ENCODE results near the gene PTPRB. TPM values are rescaled to one million over a fixed set of nuclear protein-coding genes. Genes with fewer than 3 reads are reported as not detected.
"Not testable (repeated sequence)": the region's sequence is repeated elsewhere in the genome, so short reads cannot be mapped to it uniquely, and the experiment has no call there.

PTPRB gene
- total RNA-seq, 1 experiment from 2014 or later, result 1.9 TPM

DNA sequence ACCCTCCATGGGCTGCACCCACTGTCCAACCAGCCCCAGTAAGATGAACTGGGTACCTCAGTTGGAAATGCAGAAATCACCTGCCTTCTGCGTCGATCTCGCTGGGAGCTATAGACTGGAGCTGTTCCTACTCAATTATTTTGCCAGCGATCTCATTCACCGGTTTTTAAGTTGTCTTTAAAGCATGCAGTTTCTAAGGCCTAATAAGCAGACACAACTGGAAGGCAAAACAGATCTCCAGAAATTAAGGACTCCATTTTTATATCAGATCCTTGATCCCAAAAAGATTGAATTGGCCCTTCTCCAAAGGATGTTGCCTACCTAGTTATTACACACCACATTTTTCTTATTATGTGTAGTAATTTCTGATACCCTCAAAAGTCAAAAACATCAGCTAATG is 139.7 kb downstream of the PTPRB start:
- DNase-seq, result no peak
- Histone ChIP-seq H3K36me3 (ENCODE audit: low read depth) (no peaks in the 10 kb centered on the region), H3K9me2 (ENCODE audit: insufficient read depth) (no peaks in the 10 kb centered on the region), H3K4me3 (no peak overlapping the region), H3K79me2 (ENCODE audit: low read depth) (peaks cover 30% of the 10 kb centered on the region; the same call in 1 of the 2 replicates), H3K4me2 (no peak overlapping the region), H3F3A (ENCODE audit: insufficient read depth, low read depth) (no peaks in the 10 kb centered on the region), H3K4me1 (replicated peaks; ENCODE audit: insufficient read depth) (no peaks in the 10 kb centered on the region), H2AFZ (no peak overlapping the region), H3K27ac (no peak overlapping the region), H3K27me3 (ENCODE audit: insufficient read depth, low read depth) (no peaks in the 10 kb centered on the region), H3K9me3 (ENCODE audit: insufficient read depth, low read depth) (no peaks in the 10 kb centered on the region; the same call in 1 of the 2 replicates), H4K20me1 (ENCODE audit: insufficient read depth) (no peaks in the 10 kb centered on the region)
- TF ChIP-seq, protein P1, sequence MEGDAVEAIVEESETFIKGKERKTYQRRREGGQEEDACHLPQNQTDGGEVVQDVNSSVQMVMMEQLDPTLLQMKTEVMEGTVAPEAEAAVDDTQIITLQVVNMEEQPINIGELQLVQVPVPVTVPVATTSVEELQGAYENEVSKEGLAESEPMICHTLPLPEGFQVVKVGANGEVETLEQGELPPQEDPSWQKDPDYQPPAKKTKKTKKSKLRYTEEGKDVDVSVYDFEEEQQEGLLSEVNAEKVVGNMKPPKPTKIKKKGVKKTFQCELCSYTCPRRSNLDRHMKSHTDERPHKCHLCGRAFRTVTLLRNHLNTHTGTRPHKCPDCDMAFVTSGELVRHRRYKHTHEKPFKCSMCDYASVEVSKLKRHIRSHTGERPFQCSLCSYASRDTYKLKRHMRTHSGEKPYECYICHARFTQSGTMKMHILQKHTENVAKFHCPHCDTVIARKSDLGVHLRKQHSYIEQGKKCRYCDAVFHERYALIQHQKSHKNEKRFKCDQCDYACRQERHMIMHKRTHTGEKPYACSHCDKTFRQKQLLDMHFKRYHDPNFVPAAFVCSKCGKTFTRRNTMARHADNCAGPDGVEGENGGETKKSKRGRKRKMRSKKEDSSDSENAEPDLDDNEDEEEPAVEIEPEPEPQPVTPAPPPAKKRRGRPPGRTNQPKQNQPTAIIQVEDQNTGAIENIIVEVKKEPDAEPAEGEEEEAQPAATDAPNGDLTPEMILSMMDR (conservative IDR thresholded peaks at IDR 0.05), result no peak
- TF ChIP-seq EZH2 (IDR thresholded peaks at IDR 0.05; ENCODE audit: low read depth), result no peak
- intact Hi-C loops (cut with micrococcal nuclease; ENCODE audit: unreplicated experiment), result no loop called here
- ChIA-PET CTCF (no interaction called here), POLR2A (ENCODE audit: unreplicated experiment) (no interaction called here)
- no TSS peak for BruUV-seq (replicated peaks)

DNA sequence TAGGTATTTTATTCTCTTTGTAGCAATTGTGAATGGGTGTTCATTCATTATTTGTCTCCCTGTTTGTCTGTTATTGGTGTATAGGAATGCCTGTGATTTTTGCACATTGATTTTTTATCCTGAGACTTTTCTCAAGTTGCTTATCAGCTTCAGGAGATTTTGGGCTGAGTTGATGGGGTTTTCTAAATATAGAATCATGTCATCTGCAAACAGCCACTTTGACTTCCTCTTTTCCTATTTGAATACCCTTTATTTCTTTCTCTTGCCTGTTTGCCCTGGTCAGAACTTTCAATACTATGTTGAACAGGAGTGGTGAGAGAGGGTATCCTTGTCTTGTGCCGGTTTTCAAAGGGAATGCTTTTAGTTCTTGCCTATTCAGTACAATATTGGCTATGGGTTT is 144.3 kb downstream of the PTPRB start:
- BruUV-seq (replicated peaks); H3F3A ChIP-seq (ENCODE audit: insufficient read depth, low read depth); H3K4me1 ChIP-seq (replicated peaks; ENCODE audit: insufficient read depth); CTCF ChIA-PET; H3K27me3 ChIP-seq (ENCODE audit: insufficient read depth, low read depth); intact Hi-C loops (cut with micrococcal nuclease; ENCODE audit: unreplicated experiment); H3K4me3 ChIP-seq; POLR2A ChIA-PET (ENCODE audit: unreplicated experiment); H2AFZ ChIP-seq; H3K9me3 ChIP-seq (ENCODE audit: insufficient read depth, low read depth); H3K36me3 ChIP-seq (ENCODE audit: low read depth); DNase-seq; H4K20me1 ChIP-seq (ENCODE audit: insufficient read depth); H3K4me2 ChIP-seq; H3K9me2 ChIP-seq (ENCODE audit: insufficient read depth); H3K27ac ChIP-seq: not testable (repeated sequence)
- H3K79me2 ChIP-seq (ENCODE audit: low read depth), result peaks cover 23% of the 10 kb centered on the region; the same call in 1 of the 2 replicates

DNA sequence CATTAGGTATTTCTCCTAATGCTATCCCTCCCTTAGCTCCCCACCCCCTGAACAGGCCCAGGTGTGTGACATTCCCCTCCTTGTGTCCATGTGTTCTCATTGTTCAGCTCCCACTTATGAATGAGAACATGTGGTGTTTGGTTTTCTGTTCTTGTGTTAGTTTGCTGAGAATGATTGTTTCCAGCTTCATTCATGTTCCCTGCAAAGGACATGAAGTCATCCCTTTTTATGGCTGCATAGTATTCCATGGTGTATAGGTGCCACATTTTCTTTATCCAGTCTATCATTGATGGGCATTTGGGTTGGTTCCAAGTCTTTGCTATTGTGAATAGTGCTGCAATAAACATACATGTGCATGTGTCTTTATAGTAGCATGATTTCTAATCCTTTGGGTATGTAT is 146.3 kb downstream of the PTPRB start:
- POLR2A ChIA-PET (ENCODE audit: unreplicated experiment); H4K20me1 ChIP-seq (ENCODE audit: insufficient read depth); H3K9me3 ChIP-seq (ENCODE audit: insufficient read depth, low read depth); H2AFZ ChIP-seq; H3K4me3 ChIP-seq; H3K4me1 ChIP-seq (replicated peaks; ENCODE audit: insufficient read depth); DNase-seq; H3F3A ChIP-seq (ENCODE audit: insufficient read depth, low read depth); intact Hi-C loops (cut with micrococcal nuclease; ENCODE audit: unreplicated experiment); H3K9me2 ChIP-seq (ENCODE audit: insufficient read depth); H3K4me2 ChIP-seq; BruUV-seq (replicated peaks); H3K36me3 ChIP-seq (ENCODE audit: low read depth); CTCF ChIA-PET; H3K27me3 ChIP-seq (ENCODE audit: insufficient read depth, low read depth); H3K27ac ChIP-seq: not testable (repeated sequence)
- H3K79me2 ChIP-seq (ENCODE audit: low read depth), result peaks cover 19% of the 10 kb centered on the region; the same call in 1 of the 2 replicates

DNA sequence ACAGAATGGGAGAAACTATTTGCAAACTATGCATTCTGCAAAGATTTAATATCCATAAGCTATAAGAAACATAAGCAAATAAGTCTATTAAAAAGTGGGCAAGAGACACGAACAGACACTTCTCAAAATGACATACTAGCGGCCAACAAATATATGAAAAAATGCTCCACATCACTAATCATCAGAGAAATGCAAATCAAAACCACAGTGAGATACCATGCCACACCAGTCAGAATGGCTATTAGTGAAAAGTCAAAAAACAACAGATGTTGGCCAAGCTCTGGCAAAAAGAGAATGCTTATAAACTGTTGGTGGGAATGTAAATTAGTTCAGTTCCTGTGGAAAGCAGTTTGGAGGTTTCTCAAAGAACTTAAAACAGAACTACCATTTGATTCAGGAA is 149.8 kb downstream of the PTPRB start:
- Histone ChIP-seq H3K9me2 (ENCODE audit: insufficient read depth) (no peaks in the 10 kb centered on the region), H4K20me1 (ENCODE audit: insufficient read depth) (no peaks in the 10 kb centered on the region), H3K4me2 (no peak overlapping the region), H3K27ac (no peak overlapping the region), H2AFZ (no peak overlapping the region), H3K36me3 (ENCODE audit: low read depth) (no peaks in the 10 kb centered on the region), H3K27me3 (ENCODE audit: insufficient read depth, low read depth) (no peaks in the 10 kb centered on the region), H3K9me3 (ENCODE audit: insufficient read depth, low read depth) (0 out of 2 replicates have a peak, but pooled peaks cover 5% of the 10 kb centered on the region), H3K4me1 (replicated peaks; ENCODE audit: insufficient read depth) (no peaks in the 10 kb centered on the region), H3F3A (ENCODE audit: insufficient read depth, low read depth) (no peaks in the 10 kb centered on the region), H3K4me3 (no peak overlapping the region), H3K79me2 (ENCODE audit: low read depth) (peaks cover 5% of the 10 kb centered on the region; the same call in 1 of the 2 replicates)
- ChIA-PET CTCF (no interaction called here), POLR2A (ENCODE audit: unreplicated experiment) (no interaction called here)
- no peak for DNase-seq
- no TSS peak for BruUV-seq (replicated peaks)
- TF ChIP-seq EZH2 (IDR thresholded peaks at IDR 0.05; ENCODE audit: low read depth), result no peak
- TF ChIP-seq, protein P1 (conservative IDR thresholded peaks at IDR 0.05), result no peak
- intact Hi-C loops (cut with micrococcal nuclease; ENCODE audit: unreplicated experiment), result no loop called here

Measured in PC-9 (cell line).